CD4-positive, CD25-positive, alpha-beta regulatory T cell (primary cell): ENCODE data around the gene MEIKIN. TPM values are rescaled to one million over a fixed set of nuclear protein-coding genes. Genes with fewer than 3 reads are reported as not detected.

Source experiments
- ATAC-seq, 2 donors: fragments of 150-1000 bp; cut with Tn5 transposase; one replicate each; pipeline ENCODE4 v1.10.0; 2021; ENCODE audit warnings: low read depth in 2 of 2, moderate number of reproducible peaks in 2 of 2, moderate library complexity in 1 of 2
- DNase-seq, 3 donors: peaks; one replicate each; pipeline versions ENCODE4 v3.0.0 to v3.0.0-alpha.2; 2012 to 2022; ENCODE audit warnings: mixed read lengths in 1 of 3
- H3K27ac ChIP-seq: one replicate; pipeline ENCODE4 v1.7.0; 2013; ENCODE audit warnings: mild to moderate bottlenecking, low read length; ENCODE audit not compliant: insufficient read depth, poor library complexity, severe bottlenecking
- H3K27me3 ChIP-seq: one replicate; pipeline ENCODE4 v1.7.0; 2013; ENCODE audit warnings: low read length; ENCODE audit not compliant: control insufficient read depth, insufficient read depth
- H3K36me3 ChIP-seq: one replicate; pipeline ENCODE4 v1.7.0; 2013; ENCODE audit warnings: mild to moderate bottlenecking, low read length, moderate library complexity; ENCODE audit not compliant: control insufficient read depth, insufficient read depth
- H3K4me1 ChIP-seq: 2 replicates; pipeline ENCODE4 v1.7.0; 2013; ENCODE audit warnings: mild to moderate bottlenecking, low read length; ENCODE audit not compliant: insufficient read depth, control insufficient read depth, poor library complexity, severe bottlenecking
- H3K4me3 ChIP-seq: one replicate; pipeline ENCODE4 v1.7.0; 2013; ENCODE audit warnings: low read depth, mild to moderate bottlenecking, low read length, moderate library complexity
- H3K9me3 ChIP-seq, 2 experiments: 1 replicate in 1 of 2; 2 replicates in 1 of 2; pipeline ENCODE4 v1.7.0; 2013; ENCODE audit warnings: low read length in 2 of 2, mild to moderate bottlenecking in 1 of 2, moderate library complexity in 1 of 2; ENCODE audit not compliant: control insufficient read depth in 2 of 2
- H3K27ac Mint-ChIP-seq, 3 donors: one replicate each; pipeline ENCODE4 v1.8.0; 2020 to 2022; ENCODE audit warnings: mild to moderate bottlenecking in 3 of 3, mixed read lengths in 3 of 3, moderate library complexity in 2 of 3
- H3K27me3 Mint-ChIP-seq: one replicate; pipeline ENCODE4 v1.8.0; 2022; ENCODE audit warnings: mild to moderate bottlenecking, mixed read lengths
- H3K36me3 Mint-ChIP-seq: one replicate; pipeline ENCODE4 v1.8.0; 2020; ENCODE audit warnings: mixed read lengths
- H3K4me1 Mint-ChIP-seq, 4 donors: one replicate each; pipeline ENCODE4 v1.8.0; 2020 to 2022; ENCODE audit warnings: mixed read lengths in 4 of 4, mild to moderate bottlenecking in 1 of 4
- H3K4me3 Mint-ChIP-seq, 4 donors: one replicate each; pipeline ENCODE4 v1.8.0; 2020 to 2022; ENCODE audit warnings: mild to moderate bottlenecking in 4 of 4, mixed read lengths in 4 of 4, moderate library complexity in 3 of 4
- H3K9me3 Mint-ChIP-seq, 7 donors: one replicate each; pipeline ENCODE4 v1.8.0; 2020 to 2022; ENCODE audit warnings: mixed read lengths in 7 of 7, mild to moderate bottlenecking in 3 of 7, moderate library complexity in 2 of 7
- polyA plus RNA-seq, 4 donors: library from polyadenylated mRNA; unstranded; fragments of 300-500 nt; fragmentation: Illumina TruSeq; gene quantifications; one replicate each; pipeline ENCODE4 v1.2.3, GENCODE V29; 2021
- total RNA-seq: library from RNA; stranded (reverse); gene quantifications from one replicate; pipeline ENCODE4 v1.2.3, GENCODE V29; 2022

The MEIKIN gene
- total and polyA plus RNA-seq, 5 donors from 2014 or later: not detected

DNA sequence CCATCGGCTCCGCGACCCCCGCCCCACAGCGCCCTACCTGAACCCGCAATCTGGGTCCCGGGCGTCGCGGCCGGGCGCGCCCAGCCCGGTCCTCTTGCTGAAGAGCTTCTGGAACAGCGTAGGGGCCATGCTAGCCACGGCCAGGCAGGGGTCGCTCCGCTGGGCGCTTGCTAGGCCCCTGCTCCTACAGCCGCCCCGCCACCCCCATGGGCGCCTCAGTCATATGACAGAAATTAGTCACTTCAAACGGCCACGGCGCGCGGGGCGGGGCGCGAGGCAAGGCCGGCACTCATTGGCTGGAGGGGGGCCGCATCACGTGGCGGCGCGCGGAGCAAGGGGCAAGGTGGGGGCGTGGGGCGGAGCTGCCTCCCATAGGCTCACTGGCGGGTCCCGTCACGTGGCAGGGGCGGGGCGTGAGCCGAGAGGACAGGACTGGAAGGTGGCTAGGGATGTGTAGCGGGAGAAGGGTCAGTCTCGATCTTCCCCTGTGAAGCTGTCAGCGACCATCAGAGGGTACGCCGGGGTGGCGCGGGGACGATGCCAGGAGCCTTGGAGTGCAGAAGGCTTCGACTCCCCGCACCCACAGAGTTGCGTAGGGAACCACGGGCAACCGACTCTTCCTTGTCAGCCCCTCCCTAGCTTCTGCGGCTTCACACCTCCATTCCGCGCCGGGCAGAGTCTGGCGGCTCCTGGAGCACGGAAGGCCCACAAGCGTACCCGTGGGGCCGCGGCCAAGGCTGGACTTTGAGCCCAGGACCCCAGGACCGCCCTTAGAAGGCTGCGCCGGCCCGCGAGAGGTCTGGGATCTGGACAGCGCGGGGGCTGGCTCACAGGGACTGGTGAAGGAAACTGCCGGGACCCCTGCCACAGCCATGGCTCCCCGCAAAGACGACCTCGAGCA is 148.4 kb downstream of the MEIKIN start, which contains the start of gene FNIP1:
Gene FNIP1 (minus strand): TSS at position 225 of the 901 bp plus-strand sequence. CDS start 96 bp downstream, at position 129.
- no peaks in the 10 kb centered on the region for H3K9me3 ChIP-seq
- peaks cover 20% of the 10 kb centered on the region for H3K4me1 ChIP-seq
- no peaks in the 10 kb centered on the region for H3K27me3 ChIP-seq
- peak within 1 kb of the TSS; percentile 93 for H3K27ac ChIP-seq
- Mint-ChIP-seq H3K36me3 (peaks cover 4% of the 10 kb centered on the region), H3K27me3 (no peaks in the 10 kb centered on the region), H3K9me3 (no peaks in the 10 kb centered on the region), H3K4me3 (peak within 1 kb of the TSS; percentile 90 to 99 (median 96)), H3K4me1 (peaks cover 22 to 37% (median 30%) of the 10 kb centered on the region in 4 donors), H3K27ac (peak within 1 kb of the TSS; percentile 95 to 97 (median 95))
- peak within 1 kb of the TSS; percentile 96 for H3K4me3 ChIP-seq
- peak; percentile 96 to 98 (median 98) for DNase-seq
- ATAC-seq: peak; percentile 97
- no peaks in the 10 kb centered on the region for H3K36me3 ChIP-seq

GRCh38 chr5:131795879-131796792 is 149.3 kb downstream of the MEIKIN start:
- H3K9me3 ChIP-seq: no peaks in the 10 kb centered on the region
- Mint-ChIP-seq H3K4me1 (peaks cover 25 to 44% (median 35%) of the 10 kb centered on the region in 4 donors), H3K36me3 (peaks cover 4% of the 10 kb centered on the region), H3K4me3 (peak overlapping the region; percentile 90 to 99 (median 96)), H3K9me3 (no peaks in the 10 kb centered on the region), H3K27me3 (no peaks in the 10 kb centered on the region), H3K27ac (peak overlapping the region; percentile 95 to 97 (median 95))
- H3K36me3 ChIP-seq: no peaks in the 10 kb centered on the region
- H3K27ac ChIP-seq: peak overlapping the region; percentile 93
- peak overlapping the region; percentile 96 for H3K4me3 ChIP-seq
- DNase-seq (peak; percentile 12 to 50 (median 38)), ATAC-seq (peak in 1 of 2 donors; percentile 1)
- peaks cover 23% of the 10 kb centered on the region for H3K4me1 ChIP-seq
- H3K27me3 ChIP-seq: no peaks in the 10 kb centered on the region

- peak overlapping the region; percentile 96 for H3K4me3 ChIP-seq
- H3K27me3 ChIP-seq: no peaks in the 10 kb centered on the region
- Mint-ChIP-seq H3K27me3 (no peaks in the 10 kb centered on the region), H3K27ac (peak overlapping the region; percentile 10 to 95 (median 44)), H3K4me1 (peaks cover 31 to 52% (median 41%) of the 10 kb centered on the region in 4 donors), H3K4me3 (peak overlapping the region; percentile 76 to 96 (median 86)), H3K36me3 (peaks cover 4% of the 10 kb centered on the region), H3K9me3 (no peaks in the 10 kb centered on the region)
- peaks cover 27% of the 10 kb centered on the region for H3K4me1 ChIP-seq
- ATAC-seq (no peak), DNase-seq (peak in 1 of 3 donors; percentile 8)
- no peaks in the 10 kb centered on the region for H3K9me3 ChIP-seq
- no peak overlapping the region for H3K27ac ChIP-seq
- H3K36me3 ChIP-seq: no peaks in the 10 kb centered on the region
Observed at GRCh38 chr5:131795228-131795627, 150.2 kb downstream of the MEIKIN start.

DNA sequence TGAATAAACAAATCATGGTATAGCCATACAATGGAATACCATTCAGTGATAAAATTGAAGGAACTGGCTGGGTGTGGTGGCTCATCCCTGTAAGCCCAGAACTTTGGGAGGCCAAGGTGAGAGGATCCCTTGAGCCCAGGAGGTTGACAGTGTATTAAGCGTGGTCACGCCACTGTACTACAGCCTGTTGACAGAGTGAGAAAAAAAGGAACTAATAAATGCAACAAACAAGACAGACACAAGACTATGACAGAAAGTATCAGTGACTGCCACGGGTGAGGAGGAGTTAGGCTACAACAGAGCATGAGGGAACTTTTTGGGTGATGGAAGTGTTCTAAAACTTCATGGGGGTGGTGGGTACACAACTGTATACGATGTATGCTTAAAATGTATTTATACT is 150.9 kb downstream of the MEIKIN start:
- H3K4me1 Mint-ChIP-seq: peaks cover 35 to 56% (median 45%) of the 10 kb centered on the region in 4 donors
- DNase-seq: no peak
- peak overlapping the region; percentile 96 for H3K4me3 ChIP-seq

DNA sequence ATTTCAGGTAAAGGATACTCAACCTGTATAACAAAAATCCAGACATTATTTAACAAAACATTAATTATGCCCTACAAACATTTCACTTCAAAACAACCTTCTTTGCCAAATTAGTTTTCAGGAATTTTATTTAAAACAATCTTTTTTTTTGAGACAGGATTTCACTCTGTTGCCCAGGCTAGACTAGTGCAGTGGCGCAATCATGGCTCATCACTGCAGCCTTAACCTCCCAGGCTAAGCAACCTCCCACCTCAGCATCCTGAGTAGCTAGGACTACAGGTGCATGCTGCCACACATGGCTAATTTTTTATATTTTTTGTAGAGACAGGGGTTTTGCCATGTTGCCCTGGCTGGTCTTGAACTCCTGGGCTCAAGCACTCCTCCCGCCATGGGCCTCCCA is 152.6 kb downstream of the MEIKIN start:
- H3K27me3 Mint-ChIP-seq: no peaks in the 10 kb centered on the region
- H3K9me3 ChIP-seq: no peaks in the 10 kb centered on the region
- H3K27ac Mint-ChIP-seq: no peak overlapping the region
- H3K27ac ChIP-seq: no peak overlapping the region
- H3K4me3 ChIP-seq: no peak overlapping the region
- peaks cover 6% of the 10 kb centered on the region for H3K36me3 Mint-ChIP-seq
- H3K4me1 Mint-ChIP-seq: peaks cover 38 to 64% (median 51%) of the 10 kb centered on the region in 4 donors
- peaks cover 0 to 3% (median 0%) of the 10 kb centered on the region in 7 donors for H3K9me3 Mint-ChIP-seq
- H3K27me3 ChIP-seq: no peaks in the 10 kb centered on the region
- peaks cover 27% of the 10 kb centered on the region for H3K4me1 ChIP-seq
- ATAC-seq: no peak
- no peaks in the 10 kb centered on the region for H3K36me3 ChIP-seq
- no peak for DNase-seq
- peak overlapping the region in 2 of 4 donors; percentile 31 to 90 for H3K4me3 Mint-ChIP-seq

More for the DNA sequence above, 150.9 kb downstream of the MEIKIN start:
- peaks cover 27% of the 10 kb centered on the region for H3K4me1 ChIP-seq
- no peak overlapping the region for H3K27ac ChIP-seq
- no peak overlapping the region for H3K27ac Mint-ChIP-seq
- H3K36me3 ChIP-seq: no peaks in the 10 kb centered on the region
- no peak for ATAC-seq
- no peaks in the 10 kb centered on the region for H3K9me3 ChIP-seq
- no peaks in the 10 kb centered on the region for H3K27me3 ChIP-seq
- peak overlapping the region; percentile 63 to 90 (median 76) for H3K4me3 Mint-ChIP-seq
- H3K36me3 Mint-ChIP-seq: peaks cover 4% of the 10 kb centered on the region
- H3K9me3 Mint-ChIP-seq: no peaks in the 10 kb centered on the region
- no peaks in the 10 kb centered on the region for H3K27me3 Mint-ChIP-seq

- Histone ChIP-seq H3K4me3 (no peak overlapping the region), H3K36me3 (no peaks in the 10 kb centered on the region), H3K9me3 (no peaks in the 10 kb centered on the region), H3K4me1 (peaks cover 19% of the 10 kb centered on the region), H3K27ac (no peak overlapping the region), H3K27me3 (no peaks in the 10 kb centered on the region)
- no peak overlapping the region for H3K27ac Mint-ChIP-seq
- no peak overlapping the region for H3K4me3 Mint-ChIP-seq
- H3K4me1 Mint-ChIP-seq: peaks cover 38 to 68% (median 59%) of the 10 kb centered on the region in 4 donors
- H3K27me3 Mint-ChIP-seq: no peaks in the 10 kb centered on the region
- peaks cover 0 to 3% (median 0%) of the 10 kb centered on the region in 7 donors for H3K9me3 Mint-ChIP-seq
- ATAC-seq (no peak), DNase-seq (no peak)
- peaks cover 9% of the 10 kb centered on the region for H3K36me3 Mint-ChIP-seq
Observed at GRCh38 chr5:131791866-131792265, 153.6 kb downstream of the MEIKIN start.

- Mint-ChIP-seq H3K36me3 (peaks cover 9% of the 10 kb centered on the region), H3K9me3 (peaks cover 0 to 3% (median 0%) of the 10 kb centered on the region in 7 donors), H3K4me3 (peak overlapping the region in 2 of 4 donors; percentile 2 to 71), H3K27me3 (no peaks in the 10 kb centered on the region), H3K4me1 (peaks cover 39 to 68% (median 61%) of the 10 kb centered on the region in 4 donors), H3K27ac (peak overlapping the region in 1 of 3 donors; percentile 34)
- ATAC-seq (no peak), DNase-seq (no peak)
- H3K9me3 ChIP-seq: no peaks in the 10 kb centered on the region
- no peak overlapping the region for H3K4me3 ChIP-seq
- H3K4me1 ChIP-seq: peaks cover 13% of the 10 kb centered on the region
- no peaks in the 10 kb centered on the region for H3K27me3 ChIP-seq
- H3K36me3 ChIP-seq: no peaks in the 10 kb centered on the region
- H3K27ac ChIP-seq: no peak overlapping the region
Observed at GRCh38 chr5:131790550-131790949, 154.9 kb downstream of the MEIKIN start.
